ENCODE data around the gene CASD1.

- TF ChIP-seq EZH2 (IDR thresholded peaks at IDR 0.05; ENCODE audit: insufficient read depth, low read length) (no peak), CTCF (IDR thresholded peaks at IDR 0.05; ENCODE audit: insufficient read depth, low read depth, low read length) (no peak)
Measured at GRCh38 chr7:94584113-94584512, 74.5 kb downstream of the CASD1 start.
